ENCODE measurements around the gene ATF3. TPM values are rescaled to one million over a fixed set of nuclear protein-coding genes. Genes with fewer than 3 reads are reported as not detected.

The ATF3 gene
- total RNA-seq, 1 experiment from 2014 or later, result 10.2 TPM

- CTCF ChIA-PET, result no interaction called here
- Histone ChIP-seq H3K9me3 (ENCODE audit: insufficient read depth, low read depth) (no peaks in the 10 kb centered on the region), H3K27me3 (ENCODE audit: insufficient read depth, low read depth) (no peaks in the 10 kb centered on the region), H3K4me1 (replicated peaks; ENCODE audit: insufficient read depth) (peaks cover 9% of the 10 kb centered on the region), H3K4me2 (no peak overlapping the region), H3K27ac (no peak overlapping the region), H2AFZ (no peak overlapping the region), H3K36me3 (ENCODE audit: low read depth) (no peaks in the 10 kb centered on the region), H3K79me2 (ENCODE audit: low read depth) (no peaks in the 10 kb centered on the region), H3K9me2 (ENCODE audit: insufficient read depth) (no peaks in the 10 kb centered on the region), H3F3A (ENCODE audit: insufficient read depth, low read depth) (peaks cover 3% of the 10 kb centered on the region; the same call in 1 of the 2 replicates), H3K4me3 (no peak overlapping the region), H4K20me1 (ENCODE audit: insufficient read depth) (no peaks in the 10 kb centered on the region)
- TF ChIP-seq CTCF (conservative IDR thresholded peaks at IDR 0.05) (no peak), EZH2 (IDR thresholded peaks at IDR 0.05; ENCODE audit: low read depth) (no peak)
- POLR2A ChIA-PET (ENCODE audit: unreplicated experiment), result interaction anchor here (0.5 kb wide), 1 partner anchor 43 kb away, joined by 3 read pairs; the partner anchor contains the start of gene ATF3
- no peak for DNase-seq
- intact Hi-C loops (cut with micrococcal nuclease; ENCODE audit: unreplicated experiment), result no loop called here
- BruUV-seq (replicated peaks), result no TSS peak
Observed at GRCh38 chr1:212651521-212651920, 43.0 kb downstream of the ATF3 start.

- TF ChIP-seq EZH2 (IDR thresholded peaks at IDR 0.05; ENCODE audit: low read depth), result no peak
- TF ChIP-seq CTCF (conservative IDR thresholded peaks at IDR 0.05), result no peak
- Histone ChIP-seq H3K4me3 (no peak overlapping the region), H3K9me3 (ENCODE audit: insufficient read depth, low read depth) (no peaks in the 10 kb centered on the region), H3K4me1 (replicated peaks; ENCODE audit: insufficient read depth) (peaks cover 11% of the 10 kb centered on the region), H3K27me3 (ENCODE audit: insufficient read depth, low read depth) (no peaks in the 10 kb centered on the region), H3F3A (ENCODE audit: insufficient read depth, low read depth) (peaks cover 3% of the 10 kb centered on the region; the same call in 1 of the 2 replicates), H3K4me2 (no peak overlapping the region), H3K79me2 (ENCODE audit: low read depth) (no peaks in the 10 kb centered on the region), H3K36me3 (ENCODE audit: low read depth) (no peaks in the 10 kb centered on the region), H3K9me2 (ENCODE audit: insufficient read depth) (no peaks in the 10 kb centered on the region), H3K27ac (no peak overlapping the region), H2AFZ (no peak overlapping the region), H4K20me1 (ENCODE audit: insufficient read depth) (no peaks in the 10 kb centered on the region)
- BruUV-seq (replicated peaks), result no TSS peak
- no peak for DNase-seq
- intact Hi-C loops (cut with micrococcal nuclease; ENCODE audit: unreplicated experiment), result no loop called here
- CTCF ChIA-PET, result no interaction called here
- POLR2A ChIA-PET (ENCODE audit: unreplicated experiment), result interaction anchor here (0.5 kb wide), 1 partner anchor 44 kb away, joined by 3 read pairs; the partner anchor contains the start of gene ATF3
Observed at GRCh38 chr1:212651977-212652376, 43.4 kb downstream of the ATF3 start.

GRCh38 chr1:212652609-212653008 is 44.0 kb downstream of the ATF3 start:
- H3K4me1 ChIP-seq (replicated peaks; ENCODE audit: insufficient read depth), result peaks cover 11% of the 10 kb centered on the region
- ChIA-PET CTCF (interaction anchor here (0.7 kb wide), 1 partner anchor 13 kb away, joined by 3 read pairs; no protein-coding TSS in a partner anchor), POLR2A (ENCODE audit: unreplicated experiment) (interaction anchor here (0.6 kb wide), 1 partner anchor 175 kb away, joined by 4 read pairs; no protein-coding TSS in a partner anchor)
- H3K9me3 ChIP-seq (ENCODE audit: insufficient read depth, low read depth), result no peaks in the 10 kb centered on the region
- no peaks in the 10 kb centered on the region for H4K20me1 ChIP-seq (ENCODE audit: insufficient read depth)
- no peak for TF ChIP-seq EZH2 (IDR thresholded peaks at IDR 0.05; ENCODE audit: low read depth)
- no peak for TF ChIP-seq CTCF (conservative IDR thresholded peaks at IDR 0.05)
- no peaks in the 10 kb centered on the region for H3K79me2 ChIP-seq (ENCODE audit: low read depth)
- no peak for DNase-seq
- H3F3A ChIP-seq (ENCODE audit: insufficient read depth, low read depth), result peaks cover 3% of the 10 kb centered on the region; the same call in 1 of the 2 replicates
- no peak overlapping the region for H3K4me3 ChIP-seq
- H3K27ac ChIP-seq, result no peak overlapping the region
- no peak overlapping the region for H3K4me2 ChIP-seq
- intact Hi-C loops (cut with micrococcal nuclease; ENCODE audit: unreplicated experiment), result no loop called here
- no peak overlapping the region for H2AFZ ChIP-seq
- H3K36me3 ChIP-seq (ENCODE audit: low read depth), result no peaks in the 10 kb centered on the region
- BruUV-seq (replicated peaks), result no TSS peak
- no peaks in the 10 kb centered on the region for H3K9me2 ChIP-seq (ENCODE audit: insufficient read depth)
- H3K27me3 ChIP-seq (ENCODE audit: insufficient read depth, low read depth), result no peaks in the 10 kb centered on the region
